Activated T-cell treated with anti-CD3 and anti-CD28 coated beads for 4 hours (primary cell): ENCODE measurements around the gene AFF1.

Experiments
- DNase-seq: peaks from one replicate; pipeline ENCODE4 v3.0.0-alpha.2; 2020

The AFF1 gene

GRCh38 chr4:87179751-87180150, 244.9 kb downstream of the AFF1 start:
- no peak for DNase-seq

- no peak for DNase-seq
Measured at GRCh38 chr4:87180767-87181166, 246.0 kb downstream of the AFF1 start.

GRCh38 chr4:87185146-87185870, 250.5 kb downstream of the AFF1 start:
- no peak for DNase-seq

DNA sequence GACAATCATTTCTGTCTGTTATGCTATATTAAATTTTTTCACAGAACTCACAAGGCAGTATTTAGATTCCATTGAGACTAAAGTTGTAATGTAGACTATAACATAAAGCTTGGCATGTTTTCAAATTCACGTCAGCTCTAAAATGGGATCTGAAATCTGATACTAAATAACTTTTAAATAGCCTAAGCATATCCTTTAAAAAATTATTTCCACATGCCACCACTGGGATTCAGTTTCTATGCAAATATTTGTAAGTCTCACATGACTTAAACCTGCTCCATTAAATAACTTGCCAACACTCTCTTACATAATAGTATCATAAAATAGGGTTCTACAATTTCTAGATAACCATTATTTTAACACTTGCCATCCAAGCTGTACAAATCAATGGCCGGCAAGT, 253.2 kb downstream of the AFF1 start:
- DNase-seq, result no peak

DNA sequence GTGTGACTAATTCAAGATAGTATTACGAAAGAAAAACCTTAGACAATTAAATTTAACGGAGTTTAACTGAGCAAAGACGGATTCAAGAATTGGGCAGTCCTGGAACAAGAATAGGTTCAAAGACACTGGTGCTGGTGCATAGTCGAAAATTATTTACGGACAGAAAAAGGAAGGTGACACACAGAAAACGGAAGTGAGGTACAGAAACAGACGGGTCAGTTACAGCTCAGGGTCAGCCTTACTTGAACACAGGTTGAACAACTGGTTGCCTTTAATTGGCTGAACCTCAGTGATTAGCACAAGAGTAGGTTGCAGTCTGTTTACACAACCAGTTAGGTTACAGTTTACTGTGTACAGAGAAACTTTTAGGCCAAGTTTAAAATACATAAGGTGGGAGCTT, 254.1 kb downstream of the AFF1 start:
- DNase-seq, result no peak
